Tibial nerve (tissue), 4 donors: ENCODE results near the gene ZFY. TPM values are rescaled to one million over a fixed set of nuclear protein-coding genes. Genes with fewer than 3 reads are reported as not detected.
A peak's percentile ranks its signal among the peaks of the same experiment; 100 is the strongest.

Experiments
- DNase-seq, 2 donors: peaks; one replicate each; pipeline ENCODE4 v3.0.0-alpha.2; 2019; ENCODE audit warnings: low spot score in 2 of 2
- H3K27ac ChIP-seq, 4 donors: fragments of 200-600 bp; sonication (generic) in 3 of 4; one replicate each; pipeline ENCODE4 v1.5.1; 2017 to 2019; ENCODE audit warnings: mild to moderate bottlenecking in 1 of 4
- H3K27me3 ChIP-seq, 2 donors: fragments of 200-600 bp; sonication (generic) in 1 of 2; one replicate each; pipeline versions ENCODE4 v1.5.1 to v1.6.0; 2017 to 2019
- H3K36me3 ChIP-seq, 3 donors: fragments of 200-600 bp; sonication (generic); one replicate each; pipeline ENCODE4 v1.5.1; 2018 to 2019
- H3K4me1 ChIP-seq, 4 donors: fragments of 200-600 bp; sonication (generic) in 3 of 4; one replicate each; pipeline ENCODE4 v1.5.1; 2017 to 2019
- H3K4me3 ChIP-seq, 4 donors: fragments of 200-600 bp; sonication (generic) in 3 of 4; one replicate each; pipeline ENCODE4 v1.5.1; 2017 to 2019; ENCODE audit warnings: mild to moderate bottlenecking in 1 of 4, moderate library complexity in 1 of 4
- H3K9me3 ChIP-seq, 4 donors: fragments of 200-600 bp; sonication (generic) in 3 of 4; one replicate each; pipeline ENCODE4 v1.5.1; 2017 to 2019
- EP300 ChIP-seq, 2 donors: sonication (generic); formaldehyde crosslinking; IDR thresholded peaks; one replicate each; pipeline ENCODE4 v1.6.1; 2017; ENCODE audit warnings: antibody characterized with exemption in 2 of 2, mild to moderate bottlenecking in 1 of 2
- POLR2A ChIP-seq, 2 donors: fragments of 450-650 bp; IDR thresholded peaks; one replicate each; pipeline ENCODE4 v1.6.1; 2017; ENCODE audit warnings: antibody characterized with exemption in 2 of 2, mild to moderate bottlenecking in 2 of 2, moderate library complexity in 2 of 2
- WGBS, 2 donors: methylation state at CpG; one replicate each; pipeline ENCODE4 v1.1.5; 2018; 5-methylcytosine and 5-hydroxymethylcytosine counted together
- total RNA-seq, 4 donors: library from RNA; depleted of rRNA; stranded (reverse); fragments of >200 nt; gene quantifications; one replicate each; pipeline ENCODE4 v1.1.0, GENCODE V29; 2016
- TF ChIP-seq, protein P1 (sequence below), 5 experiments: fragments of 200-600 bp in 3 of 5; fragments of 450-650 bp in 2 of 5; sonication (generic) in 3 of 5; IDR thresholded peaks; one replicate each; pipeline ENCODE4 v1.5.1; 2016 to 2019; ENCODE audit warnings: antibody characterized with exemption in 5 of 5, mild to moderate bottlenecking in 3 of 5, moderate library complexity in 2 of 5

The ZFY gene
- total RNA-seq: 10 to 100 TPM in 2 of 4 donors, under 1 TPM in 1, not detected in 1; 0.30 to 19.2 (median 18.0) TPM

GRCh38 chrY:2934861-2935715 is at the start of gene ZFY:
ZFY (plus strand) TSS chrY:2935381; CDS start chrY:2953937, 18,556 bp downstream.
- H3K36me3 ChIP-seq: peaks cover 0 to 8% (median 0%) of the 10 kb centered on the region in 3 donors
- TF ChIP-seq POLR2A (IDR thresholded peaks at IDR 0.05) (no peak), EP300 (IDR thresholded peaks at IDR 0.05) (no peak)
- TF ChIP-seq, protein P1, sequence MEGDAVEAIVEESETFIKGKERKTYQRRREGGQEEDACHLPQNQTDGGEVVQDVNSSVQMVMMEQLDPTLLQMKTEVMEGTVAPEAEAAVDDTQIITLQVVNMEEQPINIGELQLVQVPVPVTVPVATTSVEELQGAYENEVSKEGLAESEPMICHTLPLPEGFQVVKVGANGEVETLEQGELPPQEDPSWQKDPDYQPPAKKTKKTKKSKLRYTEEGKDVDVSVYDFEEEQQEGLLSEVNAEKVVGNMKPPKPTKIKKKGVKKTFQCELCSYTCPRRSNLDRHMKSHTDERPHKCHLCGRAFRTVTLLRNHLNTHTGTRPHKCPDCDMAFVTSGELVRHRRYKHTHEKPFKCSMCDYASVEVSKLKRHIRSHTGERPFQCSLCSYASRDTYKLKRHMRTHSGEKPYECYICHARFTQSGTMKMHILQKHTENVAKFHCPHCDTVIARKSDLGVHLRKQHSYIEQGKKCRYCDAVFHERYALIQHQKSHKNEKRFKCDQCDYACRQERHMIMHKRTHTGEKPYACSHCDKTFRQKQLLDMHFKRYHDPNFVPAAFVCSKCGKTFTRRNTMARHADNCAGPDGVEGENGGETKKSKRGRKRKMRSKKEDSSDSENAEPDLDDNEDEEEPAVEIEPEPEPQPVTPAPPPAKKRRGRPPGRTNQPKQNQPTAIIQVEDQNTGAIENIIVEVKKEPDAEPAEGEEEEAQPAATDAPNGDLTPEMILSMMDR (IDR thresholded peaks at IDR 0.05): no peak
- H3K27me3 ChIP-seq: no peaks in the 10 kb centered on the region
- peak within 1 kb of the TSS in 2 of 4 donors; percentile 98 for H3K27ac ChIP-seq
- peak; percentile 16 for DNase-seq
- H3K4me3 ChIP-seq: peak within 1 kb of the TSS in 2 of 4 donors; percentile 64 to 66
- no peaks in the 10 kb centered on the region for H3K9me3 ChIP-seq
- WGBS, 2 donors: 0% methylated on average over 28 of the region's 91 CpGs; no CpG with 5 or more reads in 1 of the 2 donors
- H3K4me1 ChIP-seq: peaks cover 0 to 22% (median 0%) of the 10 kb centered on the region in 4 donors

DNA sequence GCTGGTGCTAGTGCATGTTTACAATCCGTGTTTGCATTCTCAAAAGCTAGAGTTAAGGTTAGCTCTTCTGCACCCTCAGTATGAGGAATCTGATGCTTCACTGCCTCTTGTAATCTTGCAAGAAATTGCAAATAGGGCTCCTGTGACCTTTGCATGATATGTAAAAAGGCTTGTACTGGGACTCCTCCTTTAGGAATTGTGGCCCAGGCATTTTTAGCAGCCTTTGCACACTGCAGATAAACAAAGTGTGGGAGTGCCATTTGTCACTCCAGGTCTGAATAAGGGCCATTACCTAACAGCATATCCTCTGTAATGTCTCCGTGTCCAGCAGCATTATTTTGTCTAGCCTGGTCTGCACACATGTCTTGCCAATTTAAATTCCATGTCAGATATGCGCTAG is 49.3 kb upstream of the ZFY start:
- WGBS, 2 donors: 53% methylated on average over 3 of the region's 3 CpGs; no CpG with 5 or more reads in 1 of the 2 donors
- DNase-seq: no peak
- H3K27ac ChIP-seq: no peak overlapping the region
- H3K27me3 ChIP-seq: no peaks in the 10 kb centered on the region
- TF ChIP-seq EP300 (IDR thresholded peaks at IDR 0.05) (no peak), POLR2A (IDR thresholded peaks at IDR 0.05) (no peak)
- TF ChIP-seq, protein P1 (IDR thresholded peaks at IDR 0.05): no peak
- no peaks in the 10 kb centered on the region for H3K9me3 ChIP-seq
- no peaks in the 10 kb centered on the region for H3K4me1 ChIP-seq
- no peak overlapping the region for H3K4me3 ChIP-seq
- H3K36me3 ChIP-seq: no peaks in the 10 kb centered on the region

GRCh38 chrY:2887386-2887785 is 47.8 kb upstream of the ZFY start:
- DNase-seq: no peak
- 49% methylated on average over 3 of the region's 5 CpGs; no CpG with 5 or more reads in 1 of the 2 donors for WGBS, 2 donors
- Histone ChIP-seq H3K36me3 (no peaks in the 10 kb centered on the region), H3K27me3 (no peaks in the 10 kb centered on the region), H3K9me3 (no peaks in the 10 kb centered on the region), H3K4me3 (no peak overlapping the region), H3K27ac (no peak overlapping the region), H3K4me1 (no peaks in the 10 kb centered on the region)
- TF ChIP-seq POLR2A (IDR thresholded peaks at IDR 0.05) (no peak), EP300 (IDR thresholded peaks at IDR 0.05) (no peak)
- TF ChIP-seq, protein P1 (IDR thresholded peaks at IDR 0.05): no peak

GRCh38 chrY:2887955-2888354 is 47.2 kb upstream of the ZFY start:
- Histone ChIP-seq H3K4me1 (no peaks in the 10 kb centered on the region), H3K27ac (no peak overlapping the region), H3K4me3 (no peak overlapping the region), H3K36me3 (no peaks in the 10 kb centered on the region), H3K27me3 (no peaks in the 10 kb centered on the region), H3K9me3 (no peaks in the 10 kb centered on the region)
- DNase-seq: no peak
- TF ChIP-seq EP300 (IDR thresholded peaks at IDR 0.05): no peak
- TF ChIP-seq, protein P1 (IDR thresholded peaks at IDR 0.05): no peak
- TF ChIP-seq POLR2A (IDR thresholded peaks at IDR 0.05): no peak
- WGBS, 2 donors: 76% methylated on average over 3 of the region's 3 CpGs; no CpG with 5 or more reads in 1 of the 2 donors

DNA sequence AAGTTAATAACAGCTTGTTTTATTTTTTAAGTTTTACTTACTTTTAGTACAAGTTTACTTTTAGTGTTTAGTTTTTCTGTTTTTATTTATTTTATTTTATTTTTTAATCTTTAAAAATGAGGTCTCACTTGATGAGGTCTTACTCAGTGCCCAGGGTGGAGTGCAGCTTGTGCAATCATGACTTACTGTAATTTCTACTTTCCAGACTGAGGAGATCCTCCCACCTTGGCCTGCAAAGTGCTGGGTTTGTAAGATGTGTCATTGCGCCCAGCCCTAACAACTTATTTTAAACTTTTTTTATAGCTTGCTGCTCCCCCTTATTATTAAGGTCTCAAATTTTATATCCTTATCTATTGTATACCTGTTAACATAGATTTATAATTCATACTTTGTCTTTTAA is 41.7 kb upstream of the ZFY start:
- no peak for DNase-seq
- Histone ChIP-seq H3K4me1 (no peaks in the 10 kb centered on the region), H3K9me3 (no peaks in the 10 kb centered on the region), H3K27ac (no peak overlapping the region), H3K4me3 (no peak overlapping the region), H3K27me3 (no peaks in the 10 kb centered on the region), H3K36me3 (no peaks in the 10 kb centered on the region)
- TF ChIP-seq, protein P1 (IDR thresholded peaks at IDR 0.05): no peak
- TF ChIP-seq POLR2A (IDR thresholded peaks at IDR 0.05): no peak
- TF ChIP-seq EP300 (IDR thresholded peaks at IDR 0.05): no peak
- 93% methylated on average over 1 of the region's 1 CpG; no CpG with 5 or more reads in 1 of the 2 donors for whole genome bisulfite sequencing, 2 donors
